ENCODE measurements around the gene EFNA5. TPM values are rescaled to one million over a fixed set of nuclear protein-coding genes. Genes with fewer than 3 reads are reported as not detected.

Gene EFNA5
- not detected for total RNA-seq

GRCh38 chr5:107670932-107671741 is at the start of gene EFNA5:
EFNA5 (minus strand) TSS chr5:107670937.
- DNase-seq (peak; percentile 63), ATAC-seq (ENCODE audit: low read depth) (peak; percentile 55)
- H3K4me3 Mint-ChIP-seq: peak within 1 kb of the TSS; percentile 76
- H3K4me1 Mint-ChIP-seq: peaks cover 28% of the 10 kb centered on the region
- H3K9me3 Mint-ChIP-seq: no peaks in the 10 kb centered on the region
- H3K27ac Mint-ChIP-seq: peak within 1 kb of the TSS; percentile 16
- peaks cover 82% of the 10 kb centered on the region for H3K27me3 Mint-ChIP-seq
- POLR2A ChIA-PET: no interaction called here
- no peaks in the 10 kb centered on the region for H3K36me3 Mint-ChIP-seq

GRCh38 chr5:107719034-107719606 is 48.4 kb upstream of the EFNA5 start:
- peaks cover 9% of the 10 kb centered on the region for H3K9me3 Mint-ChIP-seq
- peaks cover 2% of the 10 kb centered on the region for H3K27me3 Mint-ChIP-seq
- no peak overlapping the region for H3K27ac Mint-ChIP-seq
- POLR2A ChIA-PET: no interaction called here
- no peak for ATAC-seq (ENCODE audit: low read depth)
- H3K4me3 Mint-ChIP-seq: no peak overlapping the region
- no peaks in the 10 kb centered on the region for H3K4me1 Mint-ChIP-seq
- no peaks in the 10 kb centered on the region for H3K36me3 Mint-ChIP-seq
- no peak for DNase-seq

GRCh38 chr5:107717816-107718215 is 47.1 kb upstream of the EFNA5 start:
- ATAC-seq (ENCODE audit: low read depth): no peak
- POLR2A ChIA-PET: no interaction called here
- no peak overlapping the region for H3K4me3 Mint-ChIP-seq
- H3K36me3 Mint-ChIP-seq: no peaks in the 10 kb centered on the region
- DNase-seq: no peak
- H3K27ac Mint-ChIP-seq: no peak overlapping the region
- H3K9me3 Mint-ChIP-seq: peaks cover 9% of the 10 kb centered on the region
- no peaks in the 10 kb centered on the region for H3K4me1 Mint-ChIP-seq
- peaks cover 4% of the 10 kb centered on the region for H3K27me3 Mint-ChIP-seq

GRCh38 chr5:107713228-107713627 is 42.5 kb upstream of the EFNA5 start:
- ATAC-seq (ENCODE audit: low read depth) (no peak), DNase-seq (no peak)
- no peaks in the 10 kb centered on the region for H3K4me1 Mint-ChIP-seq
- POLR2A ChIA-PET: no interaction called here
- no peaks in the 10 kb centered on the region for H3K36me3 Mint-ChIP-seq
- H3K27ac Mint-ChIP-seq: no peak overlapping the region
- H3K4me3 Mint-ChIP-seq: no peak overlapping the region
- peaks cover 4% of the 10 kb centered on the region for H3K27me3 Mint-ChIP-seq
- H3K9me3 Mint-ChIP-seq: peaks cover 2% of the 10 kb centered on the region

GRCh38 chr5:107712359-107712870 is 41.7 kb upstream of the EFNA5 start:
- no peaks in the 10 kb centered on the region for H3K4me1 Mint-ChIP-seq
- H3K27me3 Mint-ChIP-seq: peaks cover 4% of the 10 kb centered on the region
- H3K36me3 Mint-ChIP-seq: no peaks in the 10 kb centered on the region
- ATAC-seq (ENCODE audit: low read depth) (no peak), DNase-seq (no peak)
- H3K9me3 Mint-ChIP-seq: peaks cover 3% of the 10 kb centered on the region
- POLR2A ChIA-PET: no interaction called here
- H3K4me3 Mint-ChIP-seq: no peak overlapping the region
- H3K27ac Mint-ChIP-seq: no peak overlapping the region

GRCh38 chr5:107705402-107706014 is 34.8 kb upstream of the EFNA5 start:
- Mint-ChIP-seq H3K27ac (no peak overlapping the region), H3K4me1 (no peaks in the 10 kb centered on the region), H3K27me3 (peaks cover 13% of the 10 kb centered on the region), H3K9me3 (peaks cover 3% of the 10 kb centered on the region), H3K4me3 (no peak overlapping the region), H3K36me3 (no peaks in the 10 kb centered on the region)
- POLR2A ChIA-PET: no interaction called here
- no peak for ATAC-seq (ENCODE audit: low read depth)
- DNase-seq: no peak

- Mint-ChIP-seq H3K27me3 (peaks cover 13% of the 10 kb centered on the region), H3K36me3 (no peaks in the 10 kb centered on the region), H3K4me1 (no peaks in the 10 kb centered on the region), H3K27ac (no peak overlapping the region), H3K4me3 (no peak overlapping the region), H3K9me3 (peaks cover 3% of the 10 kb centered on the region)
- POLR2A ChIA-PET: no interaction called here
- ATAC-seq (ENCODE audit: low read depth) (no peak), DNase-seq (no peak)
Observed at GRCh38 chr5:107704681-107705401, 34.1 kb upstream of the EFNA5 start.

GRCh38 chr5:107700481-107700880 is 29.7 kb upstream of the EFNA5 start:
- Mint-ChIP-seq H3K27me3 (peaks cover 6% of the 10 kb centered on the region), H3K27ac (no peak overlapping the region), H3K4me3 (no peak overlapping the region), H3K36me3 (no peaks in the 10 kb centered on the region), H3K4me1 (no peaks in the 10 kb centered on the region), H3K9me3 (no peaks in the 10 kb centered on the region)
- ATAC-seq (ENCODE audit: low read depth): no peak
- POLR2A ChIA-PET: no interaction called here
- DNase-seq: no peak

GRCh38 chr5:107699425-107699824 is 28.7 kb upstream of the EFNA5 start:
- no peak for DNase-seq
- H3K27ac Mint-ChIP-seq: no peak overlapping the region
- H3K36me3 Mint-ChIP-seq: no peaks in the 10 kb centered on the region
- peaks cover 3% of the 10 kb centered on the region for H3K27me3 Mint-ChIP-seq
- no peak overlapping the region for H3K4me3 Mint-ChIP-seq
- no peaks in the 10 kb centered on the region for H3K9me3 Mint-ChIP-seq
- no peak for ATAC-seq (ENCODE audit: low read depth)
- POLR2A ChIA-PET: no interaction called here
- no peaks in the 10 kb centered on the region for H3K4me1 Mint-ChIP-seq

- DNase-seq (no peak), ATAC-seq (ENCODE audit: low read depth) (no peak)
- Mint-ChIP-seq H3K9me3 (no peaks in the 10 kb centered on the region), H3K27me3 (peaks cover 5% of the 10 kb centered on the region), H3K27ac (no peak overlapping the region), H3K4me3 (no peak overlapping the region), H3K36me3 (no peaks in the 10 kb centered on the region), H3K4me1 (no peaks in the 10 kb centered on the region)
- POLR2A ChIA-PET: no interaction called here
Observed at GRCh38 chr5:107698286-107698685, 27.5 kb upstream of the EFNA5 start.

- Mint-ChIP-seq H3K4me3 (no peak overlapping the region), H3K9me3 (no peaks in the 10 kb centered on the region), H3K27me3 (peaks cover 9% of the 10 kb centered on the region), H3K36me3 (no peaks in the 10 kb centered on the region), H3K27ac (no peak overlapping the region), H3K4me1 (no peaks in the 10 kb centered on the region)
- ATAC-seq (ENCODE audit: low read depth) (no peak), DNase-seq (no peak)
- POLR2A ChIA-PET: no interaction called here
Observed at GRCh38 chr5:107696498-107696897, 25.8 kb upstream of the EFNA5 start.

GRCh38 chr5:107696080-107696479 is 25.3 kb upstream of the EFNA5 start:
- no peak for ATAC-seq (ENCODE audit: low read depth)
- Mint-ChIP-seq H3K4me3 (no peak overlapping the region), H3K27ac (no peak overlapping the region), H3K36me3 (no peaks in the 10 kb centered on the region), H3K4me1 (no peaks in the 10 kb centered on the region), H3K9me3 (no peaks in the 10 kb centered on the region), H3K27me3 (peaks cover 10% of the 10 kb centered on the region)
- POLR2A ChIA-PET: no interaction called here
- no peak for DNase-seq

GRCh38 chr5:107687937-107688336 is 17.2 kb upstream of the EFNA5 start:
- no peaks in the 10 kb centered on the region for H3K9me3 Mint-ChIP-seq
- DNase-seq (no peak), ATAC-seq (ENCODE audit: low read depth) (no peak)
- POLR2A ChIA-PET: no interaction called here
- peaks cover 9% of the 10 kb centered on the region for H3K27me3 Mint-ChIP-seq
- no peak overlapping the region for H3K4me3 Mint-ChIP-seq
- no peaks in the 10 kb centered on the region for H3K36me3 Mint-ChIP-seq
- H3K4me1 Mint-ChIP-seq: no peaks in the 10 kb centered on the region
- no peak overlapping the region for H3K27ac Mint-ChIP-seq
